RWPE2 (cell line): ENCODE measurements around the gene GATAD2A.

ENCODE experiments used
- ATAC-seq: fragments of 200-7000 bp; cut with Tn5 transposase; 3 replicates; pipeline ENCODE4 v1.9.1; 2021; ENCODE audit warnings: low read depth
- DNase-seq: peaks from one replicate; pipeline ENCODE4 v3.0.0-alpha.2; 2020; ENCODE audit warnings: low spot score
- H3K27ac ChIP-seq: fragments of 450-650 bp; 2 replicates; pipeline ENCODE4 v1.5.1; 2017; ENCODE audit warnings: mild to moderate bottlenecking; ENCODE audit not compliant: poor library complexity, severe bottlenecking
- H3K27me3 ChIP-seq: fragments of 250-450 bp; sonication (Bioruptor Pico); 2 replicates; pipeline ENCODE4 v1.5.1; 2021; ENCODE audit warnings: mild to moderate bottlenecking, moderate library complexity; ENCODE audit not compliant: insufficient read depth, poor library complexity, severe bottlenecking
- H3K36me3 ChIP-seq: fragments of 250-450 bp; sonication (Bioruptor Pico); 2 replicates; pipeline ENCODE4 v1.5.1; 2020; ENCODE audit warnings: low read depth, mild to moderate bottlenecking, moderate library complexity
- H3K4me1 ChIP-seq: fragments of 250-450 bp; sonication (Bioruptor Pico); 2 replicates; pipeline ENCODE4 v1.5.1; 2021; ENCODE audit warnings: mild to moderate bottlenecking, moderate library complexity; ENCODE audit not compliant: insufficient read depth, poor library complexity, severe bottlenecking
- H3K4me3 ChIP-seq: fragments of 250-450 bp; sonication (Bioruptor Pico); 2 replicates; pipeline ENCODE4 v1.5.1; 2021; ENCODE audit warnings: mild to moderate bottlenecking, moderate library complexity; ENCODE audit not compliant: severe bottlenecking
- H3K9me3 ChIP-seq: fragments of 250-450 bp; sonication (Bioruptor Pico); 2 replicates; pipeline ENCODE4 v1.5.1; 2021; ENCODE audit warnings: mild to moderate bottlenecking, moderate library complexity; ENCODE audit not compliant: severe bottlenecking
- CTCF ChIP-seq: fragments of 450-650 bp; IDR thresholded peaks from one replicate; pipeline ENCODE4 v1.5.1; 2017; ENCODE audit warnings: mild to moderate bottlenecking, moderate library complexity; ENCODE audit not compliant: poor library complexity, severe bottlenecking

The GATAD2A gene

GRCh38 chr19:19537075-19538048, 131.9 kb downstream of the GATAD2A start:
- Histone ChIP-seq H3K27ac (no peak overlapping the region), H3K4me1 (no peaks in the 10 kb centered on the region), H3K9me3 (no peaks in the 10 kb centered on the region), H3K27me3 (peaks cover 18% of the 10 kb centered on the region), H3K4me3 (no peak overlapping the region), H3K36me3 (no peaks in the 10 kb centered on the region)
- no peak for TF ChIP-seq CTCF
- ATAC-seq (no peak), DNase-seq (peak; percentile 59)

- no peaks in the 10 kb centered on the region for H3K36me3 ChIP-seq
- TF ChIP-seq CTCF: no peak
- peak within 1 kb of the TSS; percentile 20 for H3K4me3 ChIP-seq
- no peak within 1 kb of the TSS for H3K27ac ChIP-seq
- no peaks in the 10 kb centered on the region for H3K4me1 ChIP-seq
- H3K9me3 ChIP-seq: no peaks in the 10 kb centered on the region
- DNase-seq (peak; percentile 73), ATAC-seq (peak; percentile 11)
- H3K27me3 ChIP-seq: peaks cover 18% of the 10 kb centered on the region
Measured at GRCh38 chr19:19538061-19538784, 132.7 kb downstream of the GATAD2A start, which contains the start of gene CILP2. Gene CILP2 (plus strand): TSS chr19:19538265. CDS start chr19:19538350, 85 bp downstream.

GRCh38 chr19:19538785-19539166, 133.3 kb downstream of the GATAD2A start:
- DNase-seq (no peak), ATAC-seq (0 out of 3 replicates have a peak, but pooled peaks have one; percentile 3)
- Histone ChIP-seq H3K36me3 (no peaks in the 10 kb centered on the region), H3K4me3 (no peak overlapping the region), H3K27ac (no peak overlapping the region), H3K27me3 (peaks cover 18% of the 10 kb centered on the region), H3K9me3 (no peaks in the 10 kb centered on the region), H3K4me1 (no peaks in the 10 kb centered on the region)
- TF ChIP-seq CTCF: no peak

- Histone ChIP-seq H3K4me1 (no peaks in the 10 kb centered on the region), H3K27me3 (peaks cover 18% of the 10 kb centered on the region), H3K36me3 (no peaks in the 10 kb centered on the region), H3K27ac (no peak overlapping the region), H3K9me3 (no peaks in the 10 kb centered on the region), H3K4me3 (no peak overlapping the region)
- TF ChIP-seq CTCF: no peak
- no peak for ATAC-seq
- peak; percentile 65 for DNase-seq
Measured at GRCh38 chr19:19539698-19540063, 134.2 kb downstream of the GATAD2A start.
